Naive thymus-derived CD4-positive, alpha-beta T cell (primary cell): Measurements from ENCODE around the gene KDM4B. TPM values are rescaled to one million over a fixed set of nuclear protein-coding genes. Genes with fewer than 3 reads are reported as not detected.
"Not testable (repeated sequence)": the region's sequence is repeated elsewhere in the genome, so short reads cannot be mapped to it uniquely, and the experiment has no call there.

ENCODE experiments used
- ATAC-seq: fragments of 150-1000 bp; cut with Tn5 transposase; 2 replicates; pipeline ENCODE4 v1.10.0; 2021; ENCODE audit warnings: mild to moderate bottlenecking, moderate library complexity
- CTCF ChIA-PET: fragments of 350-600 bp; sonication (Branson Sonifier 250); formaldehyde crosslinking; loops from one replicate; lab custom pipeline; 2021; ENCODE audit warnings: antibody characterized with exemption; lab: Charles Lee
- POLR2A ChIA-PET: fragments of 350-600 bp; sonication (Branson Sonifier 250); formaldehyde crosslinking; loops from one replicate; lab custom pipeline; 2021; ENCODE audit warnings: antibody characterized with exemption, inconsistent platforms; lab: Charles Lee
- DNase-seq, 9 donors: peaks; one replicate each; pipeline versions ENCODE4 v3.0.0 to v3.0.0-alpha.2; 2020 to 2022; ENCODE audit warnings: mixed read lengths in 1 of 9
- H3K27ac ChIP-seq: one replicate; pipeline ENCODE4 v1.7.0; 2013; ENCODE audit warnings: mild to moderate bottlenecking, low read depth, low read length, moderate library complexity
- H3K27me3 ChIP-seq, 2 donors: one replicate each; pipeline ENCODE4 v1.7.0; 2013; ENCODE audit warnings: low read length in 2 of 2, mild to moderate bottlenecking in 2 of 2, moderate library complexity in 2 of 2; ENCODE audit not compliant: control insufficient read depth in 2 of 2, insufficient read depth in 2 of 2
- H3K36me3 ChIP-seq, 3 experiments: 1 replicate in 2 of 3; 2 replicates in 1 of 3; pipeline ENCODE4 v1.7.0; 2013; ENCODE audit warnings: low read length in 3 of 3, mild to moderate bottlenecking in 3 of 3, moderate library complexity in 1 of 3; ENCODE audit not compliant: insufficient read depth in 3 of 3, control insufficient read depth in 2 of 3
- H3K4me1 ChIP-seq, 2 donors: one replicate each; pipeline ENCODE4 v1.7.0; 2013; ENCODE audit warnings: low read length in 2 of 2, mild to moderate bottlenecking in 2 of 2, moderate library complexity in 1 of 2; ENCODE audit not compliant: control insufficient read depth in 2 of 2, insufficient read depth in 2 of 2
- H3K4me3 ChIP-seq: 2 replicates; pipeline ENCODE4 v1.7.0; 2013; ENCODE audit warnings: mild to moderate bottlenecking, low read length
- H3K9me3 ChIP-seq, 3 experiments: 1 replicate in 2 of 3; 2 replicates in 1 of 3; pipeline ENCODE4 v1.7.0; 2013; ENCODE audit warnings: low read length in 3 of 3; ENCODE audit not compliant: control insufficient read depth in 2 of 3
- H3K27ac Mint-ChIP-seq, 9 donors: one replicate each; pipeline ENCODE4 v1.8.0; 2020 to 2022; ENCODE audit warnings: mixed read lengths in 9 of 9, mild to moderate bottlenecking in 8 of 9, moderate library complexity in 5 of 9, inconsistent platforms in 2 of 9
- H3K27me3 Mint-ChIP-seq, 5 donors: one replicate each; pipeline ENCODE4 v1.8.0; 2021 to 2022; ENCODE audit warnings: mixed read lengths in 5 of 5, mild to moderate bottlenecking in 1 of 5
- H3K36me3 Mint-ChIP-seq, 5 donors: one replicate each; pipeline ENCODE4 v1.8.0; 2020 to 2022; ENCODE audit warnings: mixed read lengths in 5 of 5, mild to moderate bottlenecking in 3 of 5, inconsistent platforms in 1 of 5
- H3K4me1 Mint-ChIP-seq, 7 donors: one replicate each; pipeline ENCODE4 v1.8.0; 2020 to 2022; ENCODE audit warnings: mixed read lengths in 7 of 7, mild to moderate bottlenecking in 3 of 7, inconsistent platforms in 1 of 7
- H3K4me3 Mint-ChIP-seq, 10 donors: one replicate each; pipeline ENCODE4 v1.8.0; 2020 to 2022; ENCODE audit warnings: mild to moderate bottlenecking in 10 of 10, mixed read lengths in 10 of 10, moderate library complexity in 6 of 10, inconsistent platforms in 2 of 10
- H3K9me3 Mint-ChIP-seq, 11 donors: one replicate each; pipeline ENCODE4 v1.8.0; 2020 to 2022; ENCODE audit warnings: mixed read lengths in 11 of 11, mild to moderate bottlenecking in 4 of 11, inconsistent platforms in 1 of 11, moderate library complexity in 1 of 11
- intact Hi-C, 2 donors: fragments of 100-400 bp; cut with micrococcal nuclease; formaldehyde crosslinking; loops; one replicate each; pipeline ENCODE4 v1.15.1; 2023
- polyA plus RNA-seq, 2 donors: library from polyadenylated mRNA; unstranded; fragments of 300-500 nt; fragmentation: Illumina TruSeq; gene quantifications; one replicate each; pipeline ENCODE4 v1.2.3, GENCODE V29; 2021
- total RNA-seq, 6 experiments: library from RNA in 5 of 6; stranded (reverse) in 5 of 6; gene quantifications; 1 replicate in 5 of 6; 2 replicates in 1 of 6; pipeline ENCODE4 v1.2.3 and lab custom pipeline; 2021 to 2026

Gene KDM4B
- total and polyA plus RNA-seq, 7 experiments from 2014 or later, result 8.1 to 78.0 (median 46.7) TPM

- Mint-ChIP-seq H3K27me3 (no peaks in the 10 kb centered on the region), H3K4me3 (no peak overlapping the region), H3K27ac (no peak overlapping the region), H3K36me3 (peaks cover 0 to 16% (median 0%) of the 10 kb centered on the region in 5 donors), H3K4me1 (no peaks in the 10 kb centered on the region), H3K9me3 (no peaks in the 10 kb centered on the region)
- Histone ChIP-seq H3K27me3 (no peaks in the 10 kb centered on the region), H3K4me3 (no peak overlapping the region), H3K4me1 (no peaks in the 10 kb centered on the region), H3K27ac (no peak overlapping the region), H3K36me3 (no peaks in the 10 kb centered on the region), H3K9me3 (no peaks in the 10 kb centered on the region)
- CTCF ChIA-PET, result interaction anchor here (0.6 kb wide), 1 partner anchor 23 kb away, joined by 3 read pairs; no protein-coding TSS in a partner anchor
- intact Hi-C loops, result no loop called here
- DNase-seq (no peak), ATAC-seq (no peak)
- POLR2A ChIA-PET, result no interaction called here
These were observed 17.3 kb upstream of the KDM4B start for GRCh38 chr19:4951656-4952055.

- Histone ChIP-seq H3K4me3 (no peak overlapping the region), H3K27ac (no peak overlapping the region), H3K27me3 (no peaks in the 10 kb centered on the region), H3K4me1 (no peaks in the 10 kb centered on the region), H3K36me3 (no peaks in the 10 kb centered on the region), H3K9me3 (no peaks in the 10 kb centered on the region)
- Mint-ChIP-seq H3K27me3 (no peaks in the 10 kb centered on the region), H3K4me3 (no peak overlapping the region), H3K4me1 (no peaks in the 10 kb centered on the region), H3K36me3 (peaks cover 0 to 11% (median 0%) of the 10 kb centered on the region in 5 donors), H3K9me3 (no peaks in the 10 kb centered on the region), H3K27ac (no peak overlapping the region)
- ChIA-PET CTCF (no interaction called here), POLR2A (no interaction called here)
- intact Hi-C loops, result no loop called here
- ATAC-seq (no peak), DNase-seq (no peak)
These were observed 16.0 kb upstream of the KDM4B start for GRCh38 chr19:4952945-4953344.

GRCh38 chr19:4954320-4955149 is 14.4 kb upstream of the KDM4B start:
- H3K4me1 ChIP-seq, H3K4me1 Mint-ChIP-seq, H3K4me3 Mint-ChIP-seq, H3K27me3 ChIP-seq, H3K9me3 ChIP-seq, DNase-seq, H3K27me3 Mint-ChIP-seq, H3K9me3 Mint-ChIP-seq, POLR2A ChIA-PET, H3K36me3 Mint-ChIP-seq, intact Hi-C loops, H3K27ac Mint-ChIP-seq, ATAC-seq, H3K4me3 ChIP-seq, H3K27ac ChIP-seq, H3K36me3 ChIP-seq: not testable (repeated sequence)
- CTCF ChIA-PET, result interaction anchor here (0.8 kb wide), 1 partner anchor 145 kb away, joined by 3 read pairs; no protein-coding TSS in a partner anchor

- H3K27ac ChIP-seq, result no peak overlapping the region
- ChIA-PET POLR2A (no interaction called here), CTCF (no interaction called here)
- ATAC-seq, result no peak
- DNase-seq, result no peak
- Mint-ChIP-seq H3K4me3 (no peak overlapping the region), H3K27me3 (no peaks in the 10 kb centered on the region), H3K36me3 (peaks cover 0 to 13% (median 0%) of the 10 kb centered on the region in 5 donors), H3K27ac (no peak overlapping the region), H3K9me3 (no peaks in the 10 kb centered on the region), H3K4me1 (no peaks in the 10 kb centered on the region)
- H3K4me3 ChIP-seq, result no peak overlapping the region
- H3K27me3 ChIP-seq, result no peaks in the 10 kb centered on the region
- intact Hi-C loops, result no loop called here
- H3K9me3 ChIP-seq, result no peaks in the 10 kb centered on the region
- H3K36me3 ChIP-seq, result no peaks in the 10 kb centered on the region
- no peaks in the 10 kb centered on the region for H3K4me1 ChIP-seq
These were observed 13.6 kb upstream of the KDM4B start for GRCh38 chr19:4955274-4955673.

GRCh38 chr19:4957981-4958380 is 10.9 kb upstream of the KDM4B start:
- Histone ChIP-seq H3K9me3 (no peaks in the 10 kb centered on the region), H3K27ac (no peak overlapping the region), H3K4me3 (no peak overlapping the region), H3K27me3 (no peaks in the 10 kb centered on the region), H3K36me3 (no peaks in the 10 kb centered on the region), H3K4me1 (no peaks in the 10 kb centered on the region)
- intact Hi-C loops, result no loop called here
- H3K36me3 Mint-ChIP-seq, result peaks cover 0 to 11% (median 0%) of the 10 kb centered on the region in 5 donors
- POLR2A ChIA-PET, result no interaction called here
- DNase-seq (no peak), ATAC-seq (no peak)
- H3K27me3 Mint-ChIP-seq, result no peaks in the 10 kb centered on the region
- H3K9me3 Mint-ChIP-seq, result no peaks in the 10 kb centered on the region
- no peak overlapping the region for H3K4me3 Mint-ChIP-seq
- CTCF ChIA-PET, result no interaction called here
- no peak overlapping the region for H3K27ac Mint-ChIP-seq
- no peaks in the 10 kb centered on the region for H3K4me1 Mint-ChIP-seq

- ChIA-PET CTCF (no interaction called here), POLR2A (interaction anchor here (0.7 kb wide), 1 partner anchor 46 kb away, joined by 3 read pairs; no protein-coding TSS in a partner anchor)
- no peak overlapping the region for H3K4me3 ChIP-seq
- no peak for ATAC-seq
- Mint-ChIP-seq H3K9me3 (peaks cover 0 to 2% (median 0%) of the 10 kb centered on the region in 11 donors), H3K4me3 (no peak overlapping the region), H3K4me1 (peaks cover 0 to 2% (median 0%) of the 10 kb centered on the region in 7 donors), H3K27ac (no peak overlapping the region), H3K27me3 (no peaks in the 10 kb centered on the region), H3K36me3 (peaks cover 0 to 24% (median 0%) of the 10 kb centered on the region in 5 donors)
- no peaks in the 10 kb centered on the region for H3K27me3 ChIP-seq
- DNase-seq, result no peak
- no peak overlapping the region for H3K27ac ChIP-seq
- intact Hi-C loops, result loop anchor here in 1 of 2 donors (10.0 kb wide), 1 partner anchor 723 kb away; the partner anchor contains the start of genes HSD11B1L and MICOS13
- H3K36me3 ChIP-seq, result no peaks in the 10 kb centered on the region
- no peaks in the 10 kb centered on the region for H3K4me1 ChIP-seq
- H3K9me3 ChIP-seq, result no peaks in the 10 kb centered on the region
These were observed 6.8 kb upstream of the KDM4B start for GRCh38 chr19:4962085-4962619.
